ENCODE data around the gene IVNS1ABP. TPM values are rescaled to one million over a fixed set of nuclear protein-coding genes. Genes with fewer than 3 reads are reported as not detected.

Gene IVNS1ABP
- total RNA-seq, 4 donors from 2014 or later: 50.5 to 174 (median 133) TPM

- WGBS, 2 donors (ENCODE audit: low coverage in 1 of 2): 96 to 100% methylated on average over 2 to 3 of the region's 3 CpGs
- H3K9me3 ChIP-seq: no peaks in the 10 kb centered on the region
- H3K27ac ChIP-seq: no peak overlapping the region
- H3K27me3 ChIP-seq: no peaks in the 10 kb centered on the region
- H3K4me3 ChIP-seq: no peak overlapping the region
- no peaks in the 10 kb centered on the region for H3K36me3 ChIP-seq
- H3K4me1 ChIP-seq: peaks cover 0 to 17% (median 0%) of the 10 kb centered on the region in 4 donors
- TF ChIP-seq EP300 (IDR thresholded peaks at IDR 0.05; ENCODE audit: low read depth) (no peak), CTCF (IDR thresholded peaks at IDR 0.05) (no peak), POLR2A (IDR thresholded peaks at IDR 0.05) (no peak), POLR2AphosphoS5 (IDR thresholded peaks at IDR 0.05) (no peak)
- intact Hi-C loops (cut with DNase I; ENCODE audit: low total_unique reads): no loop called here
- in situ Hi-C loops (cut with MboI; ENCODE audit: low pct_ligation_motif_present in 1 of 4, low pct_unique_long_range_greater_than_20kb in 1 of 4, low sequenced_read_pairs in 3 of 4): no loop called here
- DNase-seq: no peak
These were observed 28.6 kb downstream of the IVNS1ABP start for GRCh38 chr1:185288435-185288834.

- Histone ChIP-seq H3K36me3 (no peaks in the 10 kb centered on the region), H3K9me3 (no peaks in the 10 kb centered on the region), H3K27ac (no peak overlapping the region), H3K27me3 (no peaks in the 10 kb centered on the region), H3K4me1 (peaks cover 0 to 13% (median 0%) of the 10 kb centered on the region in 4 donors), H3K4me3 (no peak overlapping the region)
- in situ Hi-C loops (cut with MboI; ENCODE audit: low pct_ligation_motif_present in 1 of 4, low pct_unique_long_range_greater_than_20kb in 1 of 4, low sequenced_read_pairs in 3 of 4) (no loop called here), intact Hi-C loops (cut with DNase I; ENCODE audit: low total_unique reads) (no loop called here)
- no peak for TF ChIP-seq POLR2A (IDR thresholded peaks at IDR 0.05)
- TF ChIP-seq POLR2AphosphoS5 (IDR thresholded peaks at IDR 0.05): no peak
- no peak for TF ChIP-seq CTCF (IDR thresholded peaks at IDR 0.05)
- TF ChIP-seq EP300 (IDR thresholded peaks at IDR 0.05; ENCODE audit: low read depth): no peak
- WGBS, 2 donors (ENCODE audit: low coverage in 1 of 2): 95 to 100% methylated on average over 2 of the region's 2 CpGs
- DNase-seq: no peak
These were observed 29.6 kb downstream of the IVNS1ABP start for GRCh38 chr1:185287451-185287850.

- intact Hi-C loops (cut with DNase I; ENCODE audit: low total_unique reads): no loop called here
- Histone ChIP-seq H3K4me1 (no peaks in the 10 kb centered on the region), H3K36me3 (no peaks in the 10 kb centered on the region), H3K9me3 (no peaks in the 10 kb centered on the region), H3K27me3 (no peaks in the 10 kb centered on the region), H3K4me3 (no peak overlapping the region), H3K27ac (no peak overlapping the region)
- DNase-seq: no peak
- in situ Hi-C loops (cut with MboI; ENCODE audit: low pct_ligation_motif_present in 1 of 4, low pct_unique_long_range_greater_than_20kb in 1 of 4, low sequenced_read_pairs in 3 of 4): no loop called here
- WGBS, 2 donors (ENCODE audit: low coverage in 1 of 2): 52 to 65% methylated on average over 2 of the region's 2 CpGs
- TF ChIP-seq EP300 (IDR thresholded peaks at IDR 0.05; ENCODE audit: low read depth) (no peak), CTCF (IDR thresholded peaks at IDR 0.05) (no peak)
These were observed 32.3 kb downstream of the IVNS1ABP start for GRCh38 chr1:185284533-185285276.

GRCh38 chr1:185284116-185284515, 32.9 kb downstream of the IVNS1ABP start:
- WGBS, 2 donors (ENCODE audit: low coverage in 1 of 2): 75 to 86% methylated on average over 2 of the region's 2 CpGs
- in situ Hi-C loops (cut with MboI; ENCODE audit: low pct_ligation_motif_present in 1 of 4, low pct_unique_long_range_greater_than_20kb in 1 of 4, low sequenced_read_pairs in 3 of 4): no loop called here

More at GRCh38 chr1:185284116-185284515, 32.9 kb downstream of the IVNS1ABP start:
- no peaks in the 10 kb centered on the region for H3K4me1 ChIP-seq
- no peaks in the 10 kb centered on the region for H3K27me3 ChIP-seq
- H3K4me3 ChIP-seq: no peak overlapping the region
- no peak for DNase-seq
- H3K9me3 ChIP-seq: no peaks in the 10 kb centered on the region
- no peaks in the 10 kb centered on the region for H3K36me3 ChIP-seq
- TF ChIP-seq CTCF (IDR thresholded peaks at IDR 0.05) (no peak), POLR2A (IDR thresholded peaks at IDR 0.05) (no peak), POLR2AphosphoS5 (IDR thresholded peaks at IDR 0.05) (no peak), EP300 (IDR thresholded peaks at IDR 0.05; ENCODE audit: low read depth) (no peak)
- intact Hi-C loops (cut with DNase I; ENCODE audit: low total_unique reads): no loop called here
- no peak overlapping the region for H3K27ac ChIP-seq
